Raji (cell line): ENCODE data around the gene PTGFR.

Experiments used
- POLR2A ChIP-seq: IDR thresholded peaks from 2 replicates; pipeline ENCODE4 v1.6.1; 2011; ENCODE audit warnings: low read depth, low read length, control low read depth; ENCODE audit not compliant: insufficient read depth

The PTGFR gene

DNA sequence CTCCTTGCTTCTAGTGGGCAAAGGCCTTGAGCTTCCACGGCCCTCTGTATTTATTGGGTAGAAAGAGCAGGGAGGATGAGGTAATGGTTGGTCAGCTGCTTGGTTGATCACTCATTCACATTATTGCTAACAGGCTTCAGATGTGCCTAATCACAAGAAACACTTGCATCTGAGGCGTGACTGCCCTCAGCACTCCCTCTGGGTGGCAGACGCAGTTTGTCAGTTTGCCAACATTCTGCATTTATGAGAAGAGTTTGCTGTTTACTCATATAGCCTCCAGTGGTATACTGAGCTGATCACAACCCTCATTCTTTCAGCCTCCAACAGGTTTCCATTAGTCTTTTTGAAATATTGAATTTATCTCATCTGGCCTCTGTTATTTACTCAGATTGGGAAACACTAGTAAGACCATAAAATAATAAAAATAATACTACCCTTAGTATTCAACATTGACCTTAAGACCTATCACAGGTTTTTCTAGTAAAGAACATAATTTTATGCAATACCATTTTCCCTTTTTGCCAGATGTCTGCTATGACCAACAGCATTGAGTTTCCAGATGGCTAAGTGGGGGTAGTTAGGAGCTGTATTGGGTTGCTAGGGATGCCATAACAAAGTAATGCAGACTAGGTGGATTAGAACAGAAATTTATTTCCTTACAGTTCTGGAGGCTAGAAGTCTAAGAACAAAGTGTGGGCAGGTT lies 53.3 kb downstream of the PTGFR start:
- no peak for TF ChIP-seq POLR2A

DNA sequence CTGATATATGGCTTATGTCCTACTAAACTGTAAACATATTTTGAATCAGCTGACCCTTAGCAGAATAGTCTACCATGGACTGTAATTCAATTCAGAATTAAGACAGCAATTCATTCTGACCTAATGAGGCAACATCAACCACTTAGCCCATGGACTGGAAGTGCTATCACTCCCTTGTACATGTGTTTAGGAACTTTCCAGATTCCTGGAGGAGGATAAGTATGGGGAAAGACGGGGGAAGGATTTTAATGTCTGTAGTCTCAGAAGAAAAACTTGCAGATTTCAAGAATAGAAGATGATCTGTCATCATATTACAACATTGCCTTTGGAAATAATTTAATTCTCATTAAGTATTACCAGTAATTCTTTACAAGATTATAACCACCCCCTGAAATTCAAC lies 56.3 kb downstream of the PTGFR start:
- TF ChIP-seq POLR2A, result no peak

DNA sequence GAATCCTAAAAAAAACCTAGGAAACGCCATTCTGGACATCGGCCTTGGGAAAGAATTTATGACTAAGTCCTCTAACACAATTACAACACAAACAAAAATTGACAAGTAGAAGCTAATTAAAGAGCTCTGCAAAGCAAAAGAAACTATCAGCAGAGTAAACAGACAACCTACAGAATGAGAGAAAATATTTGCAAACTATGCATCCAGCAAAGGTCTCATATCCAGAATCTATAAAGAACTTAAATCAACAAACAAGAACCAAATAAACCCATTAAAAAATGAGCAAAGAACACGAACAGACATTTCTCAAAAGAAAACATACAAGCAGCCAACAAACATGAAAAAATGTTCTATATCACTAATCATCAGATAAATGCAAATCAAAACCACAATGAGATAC lies 58.6 kb downstream of the PTGFR start:
- no peak for TF ChIP-seq POLR2A

DNA sequence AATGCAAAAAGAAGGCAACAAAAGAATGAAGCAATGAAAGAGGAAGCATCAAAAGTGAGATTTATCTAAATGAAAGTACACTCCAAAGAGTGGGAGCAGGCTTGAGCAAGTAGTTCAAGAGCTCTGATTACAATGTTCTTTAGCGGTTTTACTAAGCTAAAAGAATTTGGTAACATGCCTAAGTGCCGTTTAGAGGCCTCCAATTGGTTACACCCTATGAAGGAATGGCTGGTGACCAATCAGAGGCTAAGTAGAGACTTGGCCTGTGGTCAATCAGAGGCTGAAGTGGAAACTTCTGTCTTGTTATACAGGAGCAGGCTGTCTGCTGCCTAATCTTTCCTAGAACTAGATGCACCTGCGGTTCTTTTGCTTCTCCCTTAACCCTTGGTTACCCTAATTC lies 59.1 kb downstream of the PTGFR start:
- TF ChIP-seq POLR2A, result no peak

DNA sequence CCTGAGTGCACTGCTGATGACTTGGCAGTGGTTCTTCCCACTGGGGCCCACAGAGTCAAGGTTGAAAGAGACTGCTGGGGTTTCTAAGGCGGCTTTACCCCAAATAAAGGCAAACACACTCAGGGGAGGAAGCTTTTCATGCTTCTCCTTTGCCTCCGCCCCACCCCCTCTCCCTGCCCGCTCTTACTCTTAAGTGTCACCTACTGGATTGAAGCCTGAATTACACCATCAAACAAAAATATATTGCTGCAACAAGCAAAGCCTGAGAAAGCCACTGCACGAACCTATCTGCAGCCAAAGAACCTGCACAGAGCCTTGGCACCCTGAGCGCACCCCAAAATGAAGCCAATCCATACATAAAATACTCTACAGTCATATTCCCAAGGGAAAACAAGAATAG lies 63.1 kb downstream of the PTGFR start:
- TF ChIP-seq POLR2A, result no peak

DNA sequence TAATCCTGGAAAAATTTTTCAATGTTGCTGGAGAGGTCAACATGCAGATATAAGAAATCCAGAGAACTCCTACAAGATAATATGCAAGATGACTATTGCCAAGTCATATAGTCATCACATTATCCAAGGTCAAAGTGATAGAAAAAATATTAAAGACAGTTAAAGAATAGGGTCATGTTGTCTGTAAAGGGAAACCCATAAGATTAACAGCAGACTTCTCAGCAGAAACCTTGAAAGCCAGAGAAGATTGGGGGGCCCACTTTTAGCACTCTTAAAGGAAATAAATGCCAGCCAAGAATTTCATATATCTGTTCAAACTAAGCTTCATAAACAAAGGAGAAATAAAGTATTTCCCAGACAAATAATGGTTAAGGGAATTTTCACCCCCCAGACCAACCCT lies 64.1 kb downstream of the PTGFR start:
- no peak for TF ChIP-seq POLR2A

DNA sequence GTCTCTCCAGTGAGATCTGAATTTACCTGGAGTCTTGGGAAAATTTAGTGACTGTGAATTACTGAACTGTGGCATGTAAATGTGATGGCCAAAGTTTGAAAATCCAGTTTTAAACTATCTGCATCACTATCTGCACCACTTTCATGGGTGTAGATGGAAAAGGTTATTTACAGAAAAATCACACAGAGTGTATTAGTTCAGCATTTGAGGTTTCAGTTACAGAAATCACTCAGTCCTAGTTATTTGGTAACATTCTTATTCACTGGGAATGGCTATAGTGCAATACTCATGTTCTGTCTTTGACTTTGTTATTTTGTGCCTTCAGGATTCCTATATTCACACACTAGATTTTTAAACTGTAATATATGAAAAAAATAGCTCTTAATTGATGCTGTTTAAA lies 68.9 kb downstream of the PTGFR start:
- TF ChIP-seq POLR2A, result no peak

DNA sequence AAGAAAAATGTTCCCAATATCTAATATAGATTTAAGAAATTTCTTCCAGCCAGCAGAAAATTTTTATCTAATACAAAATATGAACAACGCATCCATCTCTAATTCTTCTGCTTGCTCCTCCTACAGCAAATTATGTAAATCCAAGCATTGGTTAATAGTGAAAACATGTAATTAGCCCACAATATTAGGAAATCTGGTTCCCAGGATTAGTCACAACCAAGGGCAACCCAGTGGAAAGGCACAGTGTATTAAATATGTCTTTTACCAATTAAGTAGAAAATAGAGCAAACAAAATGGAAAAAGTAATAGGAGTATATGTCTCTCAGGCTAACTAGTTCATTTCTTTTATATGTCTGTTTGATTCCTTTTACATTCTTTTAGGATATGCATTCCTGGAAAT lies 70.0 kb downstream of the PTGFR start:
- no peak for TF ChIP-seq POLR2A

DNA sequence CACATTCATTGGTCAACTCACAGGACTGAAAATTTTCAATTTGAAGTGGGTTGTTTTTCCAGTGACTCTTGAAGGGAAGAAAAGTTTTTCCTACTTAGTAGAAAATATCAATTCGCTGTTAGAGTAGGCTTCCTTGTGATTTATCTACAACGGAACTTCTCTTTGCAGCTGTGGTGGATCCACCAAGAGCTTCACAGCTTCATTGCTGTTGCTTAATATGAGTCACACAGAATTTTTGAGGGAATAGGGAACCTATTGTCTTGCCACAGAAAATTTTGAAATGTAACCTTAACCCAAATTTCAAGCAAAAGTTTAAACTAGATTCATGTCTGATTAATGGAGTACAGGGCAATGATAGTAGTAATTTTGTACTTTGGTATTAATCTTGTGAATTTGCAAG lies 71.1 kb downstream of the PTGFR start:
- no peak for TF ChIP-seq POLR2A

DNA sequence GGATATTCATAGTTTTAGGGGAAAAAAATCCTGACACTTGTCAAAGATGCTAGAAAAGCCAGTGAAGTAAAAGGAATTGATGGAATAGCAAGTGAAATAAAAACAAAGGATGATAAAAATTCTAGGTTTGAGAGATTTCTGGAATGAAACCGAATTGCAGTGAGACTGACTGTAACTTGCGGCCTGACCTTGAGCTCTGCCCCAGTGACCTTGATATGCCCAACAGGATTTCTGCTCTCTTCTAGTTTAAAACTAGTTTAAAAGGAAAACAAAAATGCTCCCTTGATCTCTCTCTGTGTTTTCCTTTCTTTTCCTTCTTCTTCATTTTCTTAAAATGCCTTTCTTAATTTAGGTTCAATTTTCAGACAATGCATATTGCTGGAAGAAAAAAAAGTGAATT lies 74.6 kb downstream of the PTGFR start:
- TF ChIP-seq POLR2A, result no peak

DNA sequence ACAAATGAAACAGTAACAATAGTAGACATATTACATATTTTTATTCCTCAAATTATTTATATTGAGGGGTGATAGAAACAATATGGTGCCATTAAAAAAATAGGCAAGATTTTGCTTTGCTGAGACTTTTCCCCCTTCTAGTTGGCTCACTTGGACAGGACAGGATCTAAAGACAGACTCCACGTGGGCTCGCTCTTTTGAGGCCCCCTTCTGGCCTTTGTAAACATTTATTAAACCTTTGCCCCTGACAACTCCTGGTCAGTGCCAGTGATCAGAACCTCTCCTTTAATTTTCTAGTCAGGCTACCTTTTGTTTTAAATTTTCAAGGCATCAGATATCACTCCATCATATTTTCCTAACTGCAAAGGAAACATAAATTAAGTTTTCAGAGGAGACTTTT lies 79.8 kb downstream of the PTGFR start:
- no peak for TF ChIP-seq POLR2A

DNA sequence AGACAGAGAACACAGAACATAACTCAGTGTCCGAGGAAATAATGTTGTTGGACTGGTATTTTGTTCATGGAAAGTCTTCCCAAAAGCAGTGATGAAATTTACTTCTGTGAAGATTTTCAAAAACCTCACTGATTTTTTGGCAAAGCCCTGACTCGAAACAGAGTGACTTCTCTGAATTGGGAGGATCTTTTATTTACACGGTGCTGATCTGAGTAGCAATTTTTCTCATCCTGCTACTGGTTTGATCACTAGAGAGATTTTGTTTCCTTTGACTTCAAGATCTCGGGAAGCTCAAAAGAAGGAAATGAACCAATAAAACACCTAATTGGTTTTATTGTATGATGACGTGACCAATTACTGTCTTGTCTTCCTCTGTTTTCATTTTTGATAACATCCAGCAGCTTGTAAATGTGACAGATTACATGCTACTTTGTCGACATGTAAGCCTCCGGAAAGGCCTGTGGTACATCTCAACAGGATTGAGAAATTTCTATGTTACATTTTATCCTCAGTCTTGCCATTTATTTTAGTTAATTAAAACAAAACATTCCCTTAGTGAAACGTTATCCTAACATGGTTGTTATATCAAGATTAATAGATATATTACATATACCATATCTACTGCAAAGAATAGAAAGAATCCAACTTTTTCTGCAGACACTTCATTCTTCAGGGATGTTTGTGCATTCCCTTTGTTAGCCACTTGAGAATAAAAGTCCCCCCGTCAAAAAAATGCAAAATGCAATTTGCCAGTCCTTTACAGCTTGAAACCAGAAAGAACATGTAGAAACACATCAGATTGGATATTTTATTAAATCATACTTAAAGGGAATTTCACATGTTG lies 86.7 kb downstream of the PTGFR start:
- no peak for TF ChIP-seq POLR2A

DNA sequence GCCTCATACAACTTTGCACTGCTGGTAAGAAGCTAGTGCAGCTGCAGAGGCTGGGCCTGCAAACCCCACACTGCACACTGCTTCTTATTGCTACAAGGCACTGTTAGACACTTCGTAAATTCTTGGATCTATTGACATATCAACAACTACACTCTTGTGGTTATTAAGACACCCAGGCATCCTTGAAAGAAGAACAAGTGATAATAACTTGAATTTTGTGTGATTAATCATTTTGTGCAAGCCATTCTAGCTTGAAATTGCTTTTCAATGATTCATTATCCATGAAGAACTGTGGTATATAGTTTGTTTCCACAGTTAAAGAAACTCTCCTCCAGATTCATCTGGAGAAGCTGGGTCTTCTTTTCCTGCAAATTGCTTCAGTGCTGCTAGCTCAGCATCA lies 95.8 kb downstream of the PTGFR start:
- TF ChIP-seq POLR2A, result no peak

DNA sequence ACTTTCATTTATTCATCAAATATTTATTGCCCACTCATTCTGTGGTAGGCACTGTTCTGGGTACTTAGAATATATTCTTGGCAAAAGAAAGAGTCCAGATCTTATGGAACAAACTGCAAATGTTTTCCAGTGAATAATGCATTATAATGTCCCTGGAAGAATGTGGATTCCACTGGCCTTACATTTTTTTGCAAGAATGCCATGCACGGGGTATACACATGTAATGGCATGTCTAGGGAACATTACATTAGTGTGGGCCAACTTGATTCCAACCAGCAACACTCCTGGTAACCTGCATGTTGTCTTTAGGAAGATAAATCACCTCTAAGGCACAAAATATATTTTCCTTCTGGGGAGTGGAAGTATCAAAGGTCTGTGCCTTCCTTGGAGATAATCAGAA lies 96.4 kb downstream of the PTGFR start:
- TF ChIP-seq POLR2A, result no peak
